Measurements from ENCODE around the gene RHOT2.
"Not testable (repeated sequence)": the region's sequence is repeated elsewhere in the genome, so short reads cannot be mapped to it uniquely, and the experiment has no call there.

RHOT2 gene

GRCh38 chr16:682493-683395 lies 14.8 kb downstream of the RHOT2 start:
- no peak for DNase-seq

GRCh38 chr16:683396-684070 lies 15.6 kb downstream of the RHOT2 start:
- no peak for DNase-seq

- DNase-seq: peak; percentile 87
Measured at GRCh38 chr16:684071-684794, 16.3 kb downstream of the RHOT2 start, which contains the start of gene JMJD8. Gene JMJD8 (minus strand): TSS chr16:684334. CDS start chr16:684319, 15 bp downstream.

- DNase-seq: no peak
Measured at GRCh38 chr16:684961-685696, 17.2 kb downstream of the RHOT2 start.

- no peak for DNase-seq
Measured at GRCh38 chr16:685967-686366, 18.0 kb downstream of the RHOT2 start.

GRCh38 chr16:686459-687260 lies 18.7 kb downstream of the RHOT2 start:
- DNase-seq: no peak

GRCh38 chr16:687499-687898 lies 19.6 kb downstream of the RHOT2 start:
- no peak for DNase-seq

- no peak for DNase-seq
Measured at GRCh38 chr16:689175-689897, 21.4 kb downstream of the RHOT2 start.

GRCh38 chr16:691242-691641 lies 23.3 kb downstream of the RHOT2 start:
- not testable (repeated sequence) for DNase-seq

GRCh38 chr16:692356-693108 lies 24.6 kb downstream of the RHOT2 start:
- no peak for DNase-seq

- no peak for DNase-seq
Measured at GRCh38 chr16:693364-693763, 25.4 kb downstream of the RHOT2 start.

GRCh38 chr16:693766-694165 lies 25.8 kb downstream of the RHOT2 start:
- no peak for DNase-seq

GRCh38 chr16:694187-694862 lies 26.4 kb downstream of the RHOT2 start:
- no peak for DNase-seq

GRCh38 chr16:694863-695354 lies 27.0 kb downstream of the RHOT2 start:
- DNase-seq: no peak

- no peak for DNase-seq
Measured at GRCh38 chr16:695355-696089, 27.6 kb downstream of the RHOT2 start.

GRCh38 chr16:698911-699671 lies 31.2 kb downstream of the RHOT2 start:
- no peak for DNase-seq

- no peak for DNase-seq
Measured at GRCh38 chr16:700684-701584, 33.0 kb downstream of the RHOT2 start.
